Fibroblast of upper back skin (primary cell): ENCODE results near the gene CD300LD.
"Not testable (repeated sequence)": the region's sequence is repeated elsewhere in the genome, so short reads cannot be mapped to it uniquely, and the experiment has no call there.

Experiments used
- DNase-seq: peaks from one replicate; pipeline ENCODE4 v3.0.0-alpha.2; 2013

CD300LD gene

DNA sequence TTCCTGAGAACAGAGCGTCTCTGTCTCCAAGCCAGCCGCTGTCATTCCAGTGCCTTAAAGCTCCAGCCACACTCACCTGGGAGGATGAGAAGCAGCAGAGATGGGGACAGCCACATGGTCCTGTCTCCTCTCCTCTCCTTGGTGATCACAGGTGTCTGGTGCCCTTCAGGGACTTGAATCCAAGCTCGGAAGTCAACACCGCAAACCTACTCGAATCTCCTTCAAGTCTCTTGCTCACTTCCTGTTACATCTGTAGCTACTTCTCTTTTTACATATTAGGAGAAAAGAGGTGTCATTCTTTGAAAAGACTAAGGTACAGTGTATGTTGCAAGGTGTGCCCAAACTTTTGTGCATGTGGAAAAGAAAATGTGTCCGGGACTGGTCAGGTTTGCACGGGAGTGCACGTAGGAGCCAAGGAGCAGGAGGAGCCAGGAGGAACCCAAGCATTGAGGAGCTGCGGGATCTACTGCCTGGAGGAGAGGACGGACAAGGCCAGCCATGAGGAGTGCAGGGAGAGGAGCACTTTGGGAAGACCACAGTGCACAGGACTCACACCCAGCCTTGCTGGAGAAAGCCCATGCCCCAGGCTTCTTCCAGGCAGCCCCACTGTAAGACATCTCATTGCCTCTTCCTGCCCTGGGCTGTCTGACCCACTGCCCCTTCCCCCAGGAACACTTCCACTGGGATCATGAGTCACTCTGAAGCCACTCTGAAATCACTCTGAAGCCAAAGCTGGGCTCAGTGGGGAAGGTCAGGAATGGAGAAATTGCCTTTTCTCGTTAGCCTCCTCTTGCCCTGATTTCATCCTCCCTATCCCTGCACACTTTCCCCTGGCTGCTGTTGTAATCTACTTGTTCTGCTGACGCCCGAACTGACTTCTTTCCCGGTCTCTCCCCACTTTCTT lies at the start of gene CD300LD:
Gene CD300LD, minus strand, starts transcription at position 197 of the 904 bp plus-strand sequence. Its CDS starts 81 bp downstream, at position 116.
- peak; percentile 8 for DNase-seq

DNA sequence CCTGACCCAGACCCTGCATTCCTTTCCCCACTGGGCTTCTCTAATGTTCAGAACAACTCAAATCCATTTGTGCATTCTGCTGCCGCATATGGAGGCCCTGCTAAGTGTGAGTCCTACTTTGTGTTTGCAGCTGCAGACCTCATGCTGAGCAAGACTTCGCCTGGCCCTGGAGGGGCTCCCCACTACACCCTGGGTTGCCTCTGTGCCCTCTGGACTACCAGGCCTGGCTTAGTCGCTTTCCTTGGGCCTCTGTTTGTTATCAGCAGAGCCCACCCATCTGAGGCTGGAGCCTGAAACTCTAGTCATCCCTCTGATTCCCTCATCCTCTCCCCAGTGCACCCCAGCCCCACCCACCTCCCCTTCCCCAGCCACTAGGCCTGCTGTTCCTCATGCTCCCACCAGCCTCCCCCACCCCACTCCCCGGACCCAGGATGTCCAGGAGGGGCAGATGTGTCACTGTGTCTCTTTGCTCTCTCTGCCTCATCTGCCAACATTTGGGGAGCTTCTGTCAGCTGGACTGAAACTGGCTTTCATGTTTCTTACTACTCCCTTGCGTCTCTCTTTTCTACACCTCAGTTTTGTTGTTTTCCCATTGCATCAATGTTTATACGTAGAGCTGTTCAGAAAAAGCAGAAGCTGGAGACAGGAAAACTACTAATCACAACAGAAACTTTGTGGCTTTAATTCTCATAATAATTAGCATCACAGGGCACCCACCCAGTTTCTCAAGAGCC lies 49.3 kb upstream of the CD300LD start:
- no peak for DNase-seq

DNA sequence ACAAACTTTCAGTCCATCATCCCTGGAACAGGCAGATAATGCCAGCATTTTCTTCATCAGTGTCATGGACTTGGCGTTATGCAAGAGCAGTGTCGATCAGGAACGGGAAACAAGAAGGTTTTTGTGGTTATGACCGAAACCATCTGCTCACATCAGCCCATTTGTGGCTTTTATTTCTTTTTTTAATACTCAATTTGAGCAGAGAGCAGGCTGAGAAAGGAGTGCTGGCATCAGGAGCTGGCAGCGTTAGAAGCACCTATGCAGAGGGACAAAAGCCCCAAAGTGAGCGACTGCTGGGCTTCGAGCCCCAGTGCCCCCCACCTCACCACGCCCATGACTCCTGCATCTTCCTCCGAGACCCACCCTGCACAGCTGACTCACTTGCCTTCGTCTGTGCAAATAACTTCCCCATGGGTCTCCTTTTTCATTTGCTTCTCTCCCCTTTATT lies 47.6 kb upstream of the CD300LD start:
- DNase-seq = no peak

GRCh38 chr17:74637926-74638325 lies 45.8 kb upstream of the CD300LD start:
- no peak for DNase-seq

DNA sequence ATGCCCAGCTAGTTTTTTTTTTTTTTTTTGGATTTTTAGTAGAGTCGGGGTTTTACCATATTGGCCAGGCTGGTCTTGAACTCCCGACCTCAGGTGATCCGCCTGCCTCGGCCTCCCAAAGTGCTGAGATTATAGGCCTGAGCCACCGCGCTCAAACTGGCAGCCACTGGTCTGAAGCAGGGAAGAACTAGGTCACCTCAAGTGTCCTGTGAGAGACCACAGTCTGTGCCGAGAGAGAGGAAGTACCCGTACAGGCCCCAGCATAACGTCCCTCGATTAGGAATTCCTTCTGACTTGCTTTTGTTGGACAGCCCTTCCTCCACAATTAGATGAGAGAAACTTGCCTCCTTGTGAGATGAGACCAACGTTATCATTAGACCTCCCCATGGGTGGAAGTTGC lies 45.2 kb upstream of the CD300LD start:
- no peak for DNase-seq

GRCh38 chr17:74636541-74637085 lies 44.5 kb upstream of the CD300LD start:
- not testable (repeated sequence) for DNase-seq

DNA sequence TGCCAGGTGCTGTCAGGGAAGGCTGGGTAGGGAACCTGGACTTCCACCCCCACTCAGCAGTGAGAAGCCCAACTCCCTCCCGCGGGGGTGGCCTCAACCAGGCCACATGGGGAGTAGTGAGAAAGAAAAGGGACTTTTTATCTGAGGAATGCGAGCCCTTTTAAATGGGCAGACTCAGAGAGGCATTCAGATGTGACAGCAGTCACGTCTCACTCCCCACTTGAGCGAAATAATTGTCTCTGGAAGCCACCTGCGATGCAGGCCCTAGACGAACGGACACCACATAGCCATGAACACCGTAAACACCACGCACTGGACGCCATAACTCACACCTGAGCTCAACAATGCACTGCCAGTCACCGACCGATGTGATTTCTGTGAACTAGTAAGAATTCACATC lies 43.3 kb upstream of the CD300LD start:
- DNase-seq = no peak

GRCh38 chr17:74633326-74633725 lies 41.2 kb upstream of the CD300LD start:
- DNase-seq = no peak

DNA sequence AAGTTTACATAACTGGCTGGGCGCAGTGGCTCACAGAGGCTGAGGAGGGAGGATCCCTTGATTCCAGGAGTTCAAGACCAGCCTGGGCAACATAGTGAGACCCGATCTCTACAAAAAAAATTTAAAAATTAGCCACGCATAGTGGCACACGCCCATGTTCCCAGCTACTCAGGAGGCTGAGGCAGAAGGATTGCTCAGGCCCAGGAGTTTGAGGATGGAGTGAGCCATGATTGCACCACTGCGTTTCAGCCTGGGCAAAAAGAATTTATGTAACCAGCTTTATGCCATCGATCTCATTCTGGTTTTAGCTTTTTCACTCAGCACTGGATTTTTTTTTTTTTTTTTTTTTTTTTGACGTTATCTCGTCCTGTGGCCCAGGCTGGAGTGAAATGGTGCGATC lies 40.5 kb upstream of the CD300LD start:
- no peak for DNase-seq

DNA sequence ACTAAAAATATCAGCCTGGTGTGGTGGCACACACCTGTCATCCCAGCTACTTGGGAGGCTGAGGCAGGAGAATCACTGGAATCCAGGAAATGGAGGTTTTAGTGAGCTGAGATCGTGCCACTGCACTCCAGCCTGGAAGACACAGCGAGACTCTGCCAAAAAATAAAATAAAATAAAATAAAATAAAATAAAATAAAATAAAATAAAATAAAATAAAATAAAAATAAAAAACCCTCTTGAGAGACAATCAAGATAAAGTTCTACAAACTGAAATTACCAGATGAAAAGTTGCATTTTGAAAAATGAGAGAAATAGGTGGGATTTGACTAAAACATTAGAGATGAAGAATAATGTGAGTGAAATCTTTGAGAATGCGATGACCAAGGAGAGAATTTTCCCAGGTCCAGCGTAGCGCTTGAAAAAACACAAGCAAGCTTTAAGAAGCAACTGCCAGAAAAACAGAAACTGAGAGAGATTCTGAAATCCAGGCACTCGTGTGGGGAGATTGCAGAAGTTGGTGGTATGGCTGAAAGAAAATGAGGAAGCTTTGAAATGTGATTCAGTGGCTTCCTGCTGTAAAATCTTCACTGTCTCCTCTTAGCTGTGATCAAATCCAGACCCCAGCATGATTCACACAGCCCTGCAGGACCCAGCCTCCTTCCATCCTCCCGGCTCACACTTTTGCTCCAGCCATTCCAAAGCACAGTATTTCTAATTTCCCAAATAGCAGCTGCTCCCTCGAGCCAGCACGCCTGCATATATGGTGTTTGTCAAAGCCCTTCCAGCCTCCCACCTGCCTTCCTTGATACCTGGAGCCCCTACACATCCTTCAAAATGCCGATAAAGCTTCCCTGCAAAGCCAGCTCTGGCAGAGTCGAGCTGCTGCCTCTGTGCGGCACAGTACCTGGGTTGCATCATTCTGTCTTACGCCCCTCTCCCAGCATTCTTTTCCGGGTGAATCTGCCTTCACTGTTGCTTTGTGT lies 39.7 kb upstream of the CD300LD start:
- DNase-seq = peak; percentile 46

DNA sequence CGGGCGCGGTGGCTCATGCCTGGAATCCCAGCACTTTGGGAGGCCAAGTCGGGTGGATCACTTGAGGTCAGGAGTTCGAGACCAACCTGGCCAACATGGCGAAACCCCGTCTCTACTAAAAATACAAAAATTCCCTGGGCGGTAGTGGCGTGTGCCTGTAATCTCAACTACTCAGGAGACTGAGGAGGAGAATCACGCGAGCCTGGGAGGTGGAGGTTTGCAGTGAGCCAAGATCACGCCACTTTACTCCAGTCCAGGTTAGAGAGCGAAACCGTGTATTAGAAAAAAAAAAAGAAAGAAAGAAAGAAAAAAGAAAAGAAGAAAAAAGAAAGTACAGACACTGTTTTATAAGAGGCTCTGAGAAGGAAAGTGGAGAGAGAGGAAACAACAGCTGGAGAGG lies 38.2 kb upstream of the CD300LD start:
- not testable (repeated sequence) for DNase-seq

DNA sequence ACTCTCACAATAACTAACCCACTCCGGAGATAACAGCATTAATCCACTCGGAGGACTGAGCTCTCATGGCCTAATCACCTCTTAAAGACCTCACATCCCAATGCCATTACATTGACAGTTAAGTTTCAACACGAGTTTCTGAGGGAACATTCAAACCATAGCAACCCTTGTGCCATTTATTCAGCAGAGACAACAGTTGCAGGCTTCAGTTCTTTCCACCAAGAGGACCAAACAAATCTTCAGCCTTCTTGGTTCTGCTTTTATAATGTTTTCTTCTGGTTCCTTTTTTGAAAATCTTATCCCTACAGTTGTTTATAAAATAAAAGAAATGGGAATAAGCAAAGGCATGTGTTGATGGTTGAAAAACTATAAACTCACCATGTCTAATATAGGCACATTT lies 33.6 kb upstream of the CD300LD start:
- DNase-seq = no peak

GRCh38 chr17:74624131-74624530 lies 32.0 kb upstream of the CD300LD start:
- no peak for DNase-seq

GRCh38 chr17:74623693-74624093 lies 31.6 kb upstream of the CD300LD start, which contains the start of gene CD300E:
TSS of gene CD300E (minus strand) at chr17:74623738. CDS start at chr17:74623621, 117 bp downstream.
- no peak for DNase-seq

DNA sequence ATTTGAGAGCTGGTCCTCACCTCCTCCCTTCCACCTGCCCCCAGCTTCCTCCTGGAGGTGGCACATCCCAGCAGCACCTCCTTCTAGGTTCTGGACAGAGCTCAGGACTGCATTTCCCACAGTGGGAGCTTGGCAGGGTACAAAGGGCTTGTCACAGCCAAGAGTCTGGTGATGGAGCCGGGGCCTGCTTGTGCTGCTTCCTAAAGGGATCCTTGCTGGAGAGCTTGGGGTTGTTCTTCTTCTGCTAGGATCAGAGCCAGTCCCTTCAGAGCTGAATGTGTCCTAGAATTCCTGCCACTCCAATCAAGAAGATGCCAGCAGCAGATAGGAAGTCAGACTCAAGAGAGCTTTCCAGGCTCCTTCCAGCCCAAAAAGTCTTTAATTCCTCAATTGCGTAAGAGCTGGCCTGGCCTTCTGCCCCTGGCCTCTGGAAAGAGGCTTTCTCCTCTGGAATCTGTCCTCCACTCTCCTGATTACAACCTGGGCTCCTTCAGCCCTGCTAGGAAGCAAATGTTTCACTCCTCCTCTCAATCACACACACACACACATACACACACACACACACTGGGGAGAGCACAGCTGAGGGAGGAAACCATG lies 27.1 kb upstream of the CD300LD start:
- DNase-seq = no peak

DNA sequence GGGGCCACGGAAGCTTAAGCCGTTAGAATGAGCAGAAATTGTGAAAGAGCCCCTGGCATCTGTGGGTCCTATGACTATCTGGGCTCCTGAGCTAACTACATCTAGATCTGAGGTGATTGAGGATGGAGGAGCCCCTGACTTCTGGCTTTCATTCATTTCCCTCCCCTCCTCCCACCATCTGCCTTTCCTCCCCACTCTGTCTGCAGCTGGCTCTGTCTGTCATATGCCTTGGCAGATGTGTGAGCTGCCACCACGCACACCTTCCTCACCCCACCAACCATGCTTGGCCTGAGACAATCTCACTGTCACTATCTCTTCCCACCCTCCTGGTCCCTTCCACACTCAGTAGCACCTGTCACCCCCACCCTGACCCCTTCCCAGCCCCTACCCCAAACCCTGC lies 26.4 kb upstream of the CD300LD start:
- DNase-seq = no peak

GRCh38 chr17:74616696-74617095 lies 24.6 kb upstream of the CD300LD start:
- no peak for DNase-seq

- DNase-seq = no peak
Observed at GRCh38 chr17:74612046-74612445, 20.0 kb upstream of the CD300LD start.

DNA sequence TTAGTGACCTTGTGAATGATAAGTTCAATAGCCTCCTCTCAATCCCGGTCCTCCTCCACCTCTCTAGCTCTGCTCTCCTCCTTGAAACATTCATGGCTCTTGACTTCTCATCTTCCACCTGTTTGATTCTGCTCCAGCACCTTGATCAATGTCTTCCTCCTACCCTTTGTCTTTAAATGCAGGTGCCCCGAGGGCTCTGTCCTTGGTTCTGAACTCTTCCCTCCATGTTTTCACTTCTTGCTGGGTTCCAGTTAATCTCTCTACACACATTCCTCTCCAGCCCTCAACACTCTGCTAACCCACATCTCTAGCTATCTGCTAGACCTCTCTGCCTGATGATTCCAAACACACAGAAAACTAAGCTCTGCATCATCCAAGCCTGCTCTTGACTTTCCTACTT lies 18.0 kb upstream of the CD300LD start:
- DNase-seq = no peak

- DNase-seq = no peak
Observed at GRCh38 chr17:74608511-74608910, 16.4 kb upstream of the CD300LD start.

DNA sequence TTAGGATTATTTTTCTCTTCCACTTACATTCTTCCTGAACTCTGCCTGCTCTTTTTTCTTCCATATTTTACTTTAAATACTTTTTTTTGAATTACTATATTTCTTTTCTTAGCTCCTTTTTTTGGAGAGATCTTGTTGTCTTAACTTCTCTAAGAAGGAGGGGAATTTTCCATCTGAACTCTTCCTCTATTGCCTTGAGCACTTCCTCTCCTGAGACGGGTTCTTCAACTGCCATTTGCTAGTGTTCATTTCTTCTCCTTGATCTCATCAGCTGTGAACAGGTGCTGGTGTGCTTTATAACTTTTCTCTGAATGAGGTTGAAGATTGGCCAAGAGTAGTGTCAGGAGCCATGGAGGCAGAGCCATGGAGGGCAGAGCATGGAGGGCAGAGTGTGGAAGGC lies 15.1 kb upstream of the CD300LD start:
- no peak for DNase-seq

DNA sequence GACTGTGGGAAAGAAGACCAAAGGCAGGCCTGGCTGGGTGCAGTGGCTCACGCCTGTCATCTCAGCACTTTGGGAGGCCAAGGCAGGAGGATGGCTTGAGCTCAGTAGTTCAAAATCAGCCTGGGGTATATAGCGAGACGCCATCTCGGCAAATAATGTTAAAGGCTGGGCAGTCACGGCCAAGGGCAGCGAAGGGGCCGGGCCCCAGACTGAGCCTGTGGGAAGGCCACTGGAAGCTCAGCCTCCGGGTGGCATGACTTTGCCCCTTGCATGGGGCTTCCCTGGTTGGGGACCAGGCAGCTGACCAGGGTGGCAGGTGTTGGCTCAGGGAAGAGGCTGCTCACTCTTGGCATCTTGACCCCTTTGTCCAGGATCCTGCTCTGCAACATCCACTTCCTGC lies 14.0 kb upstream of the CD300LD start:
- DNase-seq = no peak
